ENCODE results near the gene PKIG. TPM values are rescaled to one million over a fixed set of nuclear protein-coding genes. Genes with fewer than 3 reads are reported as not detected.

The PKIG gene
- polyA plus RNA-seq, 3 donors: 0.67 to 1.4 (median 0.84) TPM

- H3K36me3 Mint-ChIP-seq: peaks cover 2 to 4% of the 10 kb centered on the region in 2 donors
- H3K27ac ChIP-seq (ENCODE audit: low read depth in 1 of 2, low read length in 2 of 2): no peak overlapping the region
- H3K4me2 ChIP-seq (replicated peaks; ENCODE audit: extremely low read depth, low read length, poor library complexity, severe bottlenecking): no peak overlapping the region
- no peak for TF ChIP-seq CTCF (IDR thresholded peaks at IDR 0.05)
- DNase-seq: no peak
- no peaks in the 10 kb centered on the region for H3K79me2 ChIP-seq (ENCODE audit: insufficient read depth, low read length)
- peaks cover 0 to 3% (median 1%) of the 10 kb centered on the region in 3 donors for H3K27me3 Mint-ChIP-seq (ENCODE audit: low read depth in 3 of 3)
- no peaks in the 10 kb centered on the region for H3K9me3 Mint-ChIP-seq
- no peak overlapping the region for H3K9ac ChIP-seq (ENCODE audit: insufficient read depth, low read length, poor library complexity, severe bottlenecking)
- H3K27me3 ChIP-seq (ENCODE audit: control insufficient read depth in 2 of 2, insufficient read depth in 2 of 2, low read length in 2 of 2): no peaks in the 10 kb centered on the region
- peaks cover 56% of the 10 kb centered on the region for H3K4me1 Mint-ChIP-seq
- H3K4me3 Mint-ChIP-seq: no peak overlapping the region
- no peak overlapping the region for H2AFZ ChIP-seq (ENCODE audit: insufficient read depth, low read depth, low read length, poor library complexity, severe bottlenecking)
- H3K4me3 ChIP-seq (replicated peaks in 1 of 3; ENCODE audit: low read depth in 2 of 3, low read length in 3 of 3): no peak overlapping the region
- H4K20me1 ChIP-seq (ENCODE audit: insufficient read depth, low read length): no peaks in the 10 kb centered on the region
- intact Hi-C loops (cut with micrococcal nuclease): loop anchor here in 1 of 2 donors (5.0 kb wide), 1 partner anchor 68 kb away; no protein-coding TSS in a partner anchor
- 94% methylated on average over 10 of the region's 11 CpGs for WGBS (ENCODE audit: insufficient coverage)
- H3K36me3 ChIP-seq (replicated peaks in 1 of 2; ENCODE audit: control insufficient read depth in 1 of 2, insufficient read depth in 2 of 2, low read length in 2 of 2): no peaks in the 10 kb centered on the region
- H3K4me1 ChIP-seq (ENCODE audit: control insufficient read depth in 1 of 2, insufficient read depth in 2 of 2, low read length in 2 of 2): peaks cover 50 to 63% of the 10 kb centered on the region in 2 donors
- H3K9me3 ChIP-seq (replicated peaks in 1 of 2; ENCODE audit: control insufficient read depth in 1 of 2, insufficient read depth in 1 of 2, low read length in 2 of 2): no peaks in the 10 kb centered on the region
- peak overlapping the region in 3 of 7 donors; percentile 7 to 42 (median 21) for H3K27ac Mint-ChIP-seq
These were observed 18.4 kb downstream of the PKIG start for GRCh38 chr20:44600758-44601201.

- Histone ChIP-seq H3K79me2 (ENCODE audit: insufficient read depth, low read length) (no peaks in the 10 kb centered on the region), H3K27ac (ENCODE audit: low read depth in 1 of 2, low read length in 2 of 2) (no peak overlapping the region), H3K9me3 (replicated peaks in 1 of 2; ENCODE audit: control insufficient read depth in 1 of 2, insufficient read depth in 1 of 2, low read length in 2 of 2) (no peaks in the 10 kb centered on the region), H2AFZ (ENCODE audit: insufficient read depth, low read depth, low read length, poor library complexity, severe bottlenecking) (no peak overlapping the region), H3K4me1 (ENCODE audit: control insufficient read depth in 1 of 2, insufficient read depth in 2 of 2, low read length in 2 of 2) (peaks cover 50 to 63% of the 10 kb centered on the region in 2 donors), H3K9ac (ENCODE audit: insufficient read depth, low read length, poor library complexity, severe bottlenecking) (no peak overlapping the region), H3K4me3 (replicated peaks in 1 of 3; ENCODE audit: low read depth in 2 of 3, low read length in 3 of 3) (no peak overlapping the region), H4K20me1 (ENCODE audit: insufficient read depth, low read length) (no peaks in the 10 kb centered on the region), H3K27me3 (ENCODE audit: control insufficient read depth in 2 of 2, insufficient read depth in 2 of 2, low read length in 2 of 2) (no peaks in the 10 kb centered on the region), H3K36me3 (replicated peaks in 1 of 2; ENCODE audit: control insufficient read depth in 1 of 2, insufficient read depth in 2 of 2, low read length in 2 of 2) (no peaks in the 10 kb centered on the region), H3K4me2 (replicated peaks; ENCODE audit: extremely low read depth, low read length, poor library complexity, severe bottlenecking) (no peak overlapping the region)
- Mint-ChIP-seq H3K36me3 (peaks cover 2 to 4% of the 10 kb centered on the region in 2 donors), H3K27me3 (ENCODE audit: low read depth in 3 of 3) (peaks cover 0 to 3% (median 1%) of the 10 kb centered on the region in 3 donors), H3K9me3 (no peaks in the 10 kb centered on the region), H3K27ac (no peak overlapping the region), H3K4me1 (peaks cover 53% of the 10 kb centered on the region), H3K4me3 (no peak overlapping the region)
- DNase-seq: no peak
- intact Hi-C loops (cut with micrococcal nuclease): loop anchor here in 1 of 2 donors (5.0 kb wide), 1 partner anchor 69 kb away; no protein-coding TSS in a partner anchor
- no peak for TF ChIP-seq CTCF (IDR thresholded peaks at IDR 0.05)
- 94% methylated on average over 6 of the region's 7 CpGs for WGBS (ENCODE audit: insufficient coverage)
These were observed 18.9 kb downstream of the PKIG start for GRCh38 chr20:44601236-44601671.
